Trophoblast cell (in vitro differentiated cells and primary cell): ENCODE results near the gene TNK1.

Experiments used
- DNase-seq, 2 donors: peaks; one replicate each; pipeline ENCODE4 v3.0.0-alpha.2; 2016
- H2AFZ ChIP-seq: 2 replicates; pipeline ENCODE4 v1.6.1; 2013; ENCODE audit warnings: low read length, moderate library complexity, mild to moderate bottlenecking; ENCODE audit not compliant: insufficient read depth, poor library complexity
- H2AK5ac ChIP-seq: 2 replicates; pipeline ENCODE4 v1.6.1; 2013; ENCODE audit warnings: mild to moderate bottlenecking, low read length
- H2BK120ac ChIP-seq: 2 replicates; pipeline ENCODE4 v1.6.1; 2013; ENCODE audit warnings: low read length, mild to moderate bottlenecking, moderate library complexity; ENCODE audit not compliant: insufficient read depth, poor library complexity
- H2BK12ac ChIP-seq: 2 replicates; pipeline ENCODE4 v1.6.1; 2013; ENCODE audit warnings: mild to moderate bottlenecking, low read length, moderate library complexity
- H2BK5ac ChIP-seq: 2 replicates; pipeline ENCODE4 v1.6.1; 2013; ENCODE audit warnings: low read length, low read depth, moderate library complexity, mild to moderate bottlenecking; ENCODE audit not compliant: poor library complexity
- H3K14ac ChIP-seq: 2 replicates; pipeline ENCODE4 v1.6.1; 2013; ENCODE audit warnings: mild to moderate bottlenecking, low read length
- H3K18ac ChIP-seq: 2 replicates; pipeline ENCODE4 v1.6.1; 2013; ENCODE audit warnings: mild to moderate bottlenecking, low read length
- H3K23ac ChIP-seq: 2 replicates; pipeline ENCODE4 v1.6.1; 2013; ENCODE audit warnings: low read length
- H3K27ac ChIP-seq: 2 replicates; pipeline ENCODE4 v1.5.1; 2013; ENCODE audit warnings: low read depth, mild to moderate bottlenecking, inconsistent platforms, low read length, moderate library complexity
- H3K27me3 ChIP-seq: 2 replicates; pipeline ENCODE4 v1.6.1; 2013; ENCODE audit warnings: inconsistent platforms, mild to moderate bottlenecking, low read length, moderate library complexity; ENCODE audit not compliant: insufficient read depth
- H3K36me3 ChIP-seq, 2 experiments: 1 replicate in 1 of 2; 2 replicates in 1 of 2; pipeline ENCODE4 v1.6.1; 2013; ENCODE audit warnings: low read length in 2 of 2, mild to moderate bottlenecking in 2 of 2, moderate library complexity in 1 of 2; ENCODE audit not compliant: insufficient read depth in 2 of 2, control insufficient read depth in 1 of 2
- H3K4ac ChIP-seq: 2 replicates; pipeline ENCODE4 v1.6.1; 2013; ENCODE audit warnings: low read depth, mild to moderate bottlenecking, low read length, moderate library complexity
- H3K4me1 ChIP-seq, 2 experiments: 1 replicate in 1 of 2; 2 replicates in 1 of 2; pipeline ENCODE4 v1.6.1; 2013; ENCODE audit warnings: low read length in 2 of 2, mild to moderate bottlenecking in 2 of 2, moderate library complexity in 1 of 2; ENCODE audit not compliant: insufficient read depth in 2 of 2, control insufficient read depth in 1 of 2
- H3K4me2 ChIP-seq: 2 replicates; pipeline ENCODE4 v1.6.1; 2013; ENCODE audit warnings: inconsistent platforms, mild to moderate bottlenecking, low read length, moderate library complexity
- H3K4me3 ChIP-seq: 2 replicates; pipeline ENCODE4 v1.5.1; 2013; ENCODE audit warnings: mild to moderate bottlenecking, low read depth, low read length, inconsistent platforms
- H3K79me1 ChIP-seq: one replicate; pipeline ENCODE4 v1.6.1; 2013; ENCODE audit warnings: low read length
- H3K79me2 ChIP-seq: 2 replicates; pipeline ENCODE4 v1.6.1; 2013; ENCODE audit warnings: low read length, mild to moderate bottlenecking; ENCODE audit not compliant: control insufficient read depth, insufficient read depth, poor library complexity
- H3K9ac ChIP-seq: 2 replicates; pipeline ENCODE4 v1.6.1; 2013; ENCODE audit warnings: mild to moderate bottlenecking, low read length
- H3K9me3 ChIP-seq: 2 replicates; pipeline ENCODE4 v1.6.1; 2013; ENCODE audit warnings: low read depth, mild to moderate bottlenecking, control low read depth, inconsistent platforms, low read length; ENCODE audit not compliant: insufficient read depth
- H4K12ac ChIP-seq: 2 replicates; pipeline ENCODE4 v1.6.1; 2013; ENCODE audit warnings: low read depth, mild to moderate bottlenecking, low read length, moderate library complexity
- H4K8ac ChIP-seq: 2 replicates; pipeline ENCODE4 v1.6.1; 2013; ENCODE audit warnings: low read depth, mild to moderate bottlenecking, low read length, moderate library complexity
- H4K91ac ChIP-seq: one replicate; pipeline ENCODE4 v1.6.1; 2013; ENCODE audit warnings: low read depth, mild to moderate bottlenecking, low read length, moderate library complexity
- WGBS: extraction: QIAGEN DNeasy Blood & Tissue Kit; methylation state at CpG from one replicate; pipeline ENCODE4 v1.1.7; 2013; ENCODE audit warnings: missing lambda C conversion rate; ENCODE audit not compliant: insufficient read length, insufficient coverage; ENCODE audit errors: extremely low coverage; 5-methylcytosine and 5-hydroxymethylcytosine counted together

TNK1 gene

GRCh38 chr17:7426896-7427489 is 46.1 kb downstream of the TNK1 start:
- Histone ChIP-seq H2BK12ac (no peak overlapping the region), H3K79me2 (no peaks in the 10 kb centered on the region), H2BK5ac (no peak overlapping the region), H2BK120ac (no peak overlapping the region), H3K79me1 (no peaks in the 10 kb centered on the region), H3K9ac (no peak overlapping the region), H2AFZ (no peak overlapping the region), H3K27ac (no peak overlapping the region), H4K8ac (no peak overlapping the region), H3K9me3 (peaks cover 4% of the 10 kb centered on the region), H3K4me3 (no peak overlapping the region), H4K12ac (no peak overlapping the region), H3K4me1 (no peaks in the 10 kb centered on the region), H3K27me3 (no peaks in the 10 kb centered on the region), H3K14ac (no peak overlapping the region), H3K18ac (no peak overlapping the region), H2AK5ac (no peak overlapping the region), H3K23ac (no peak overlapping the region), H3K4ac (no peak overlapping the region), H3K36me3 (no peaks in the 10 kb centered on the region), H4K91ac (no peak overlapping the region), H3K4me2 (no peak overlapping the region)
- DNase-seq: no peak
- WGBS: no CpG with 5 or more reads among the region's 29 CpGs

DNA sequence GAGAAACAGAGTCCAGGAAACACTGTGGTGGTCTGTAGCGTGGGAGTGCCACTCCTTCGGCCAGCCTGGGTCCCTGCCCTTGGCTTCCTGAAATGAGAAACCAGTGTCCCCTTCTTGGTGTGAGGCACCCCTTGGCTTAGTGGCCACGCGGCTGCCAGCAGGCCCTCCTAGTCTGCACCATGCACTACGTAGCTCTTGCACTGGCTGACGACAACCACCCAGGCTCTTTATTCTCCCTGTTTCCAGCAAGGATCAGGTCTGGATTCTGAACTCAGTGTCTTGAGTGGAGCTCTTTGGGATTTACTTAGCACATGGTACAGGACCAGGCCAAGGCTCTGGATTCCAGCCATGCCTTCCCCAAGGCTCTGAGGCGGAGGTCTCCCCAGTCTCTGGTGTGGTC is 46.7 kb downstream of the TNK1 start:
- no peak for DNase-seq
- Histone ChIP-seq H4K12ac (no peak overlapping the region), H4K91ac (no peak overlapping the region)

GRCh38 chr17:7428557-7428956 is 47.7 kb downstream of the TNK1 start, which contains the start of gene SPEM3:
SPEM3 (plus strand) TSS chr17:7428857; CDS start chr17:7428903, 46 bp downstream.
- Histone ChIP-seq H3K9me3 (peaks cover 7% of the 10 kb centered on the region), H3K4me2 (no peak within 1 kb of the TSS), H3K23ac (no peak within 1 kb of the TSS), H2AK5ac (no peak within 1 kb of the TSS), H3K18ac (no peak within 1 kb of the TSS), H3K4me3 (no peak within 1 kb of the TSS), H2BK12ac (no peak within 1 kb of the TSS), H2BK120ac (no peak within 1 kb of the TSS), H3K79me2 (no peaks in the 10 kb centered on the region), H3K4ac (no peak within 1 kb of the TSS), H3K27me3 (no peaks in the 10 kb centered on the region), H3K79me1 (no peaks in the 10 kb centered on the region), H3K4me1 (no peaks in the 10 kb centered on the region), H2AFZ (no peak within 1 kb of the TSS), H3K27ac (no peak within 1 kb of the TSS), H3K9ac (no peak within 1 kb of the TSS), H4K8ac (no peak within 1 kb of the TSS), H3K36me3 (no peaks in the 10 kb centered on the region), H2BK5ac (no peak within 1 kb of the TSS), H4K12ac (no peak within 1 kb of the TSS), H3K14ac (no peak within 1 kb of the TSS), H4K91ac (no peak within 1 kb of the TSS)
- no peak for DNase-seq
- no CpG with 5 or more reads among the region's 5 CpGs for WGBS

More for the DNA sequence above, 46.7 kb downstream of the TNK1 start:
- Histone ChIP-seq H3K9ac (no peak overlapping the region), H3K27me3 (no peaks in the 10 kb centered on the region), H3K79me1 (no peaks in the 10 kb centered on the region), H2BK5ac (no peak overlapping the region), H3K9me3 (peaks cover 7% of the 10 kb centered on the region), H2BK120ac (no peak overlapping the region), H2AK5ac (no peak overlapping the region), H3K4me2 (no peak overlapping the region), H3K23ac (no peak overlapping the region), H3K79me2 (no peaks in the 10 kb centered on the region), H3K27ac (no peak overlapping the region), H3K36me3 (no peaks in the 10 kb centered on the region), H3K18ac (no peak overlapping the region), H3K4me3 (no peak overlapping the region), H3K14ac (no peak overlapping the region), H3K4me1 (no peaks in the 10 kb centered on the region), H2AFZ (no peak overlapping the region), H3K4ac (no peak overlapping the region), H2BK12ac (no peak overlapping the region), H4K8ac (no peak overlapping the region)
- WGBS: no CpG with 5 or more reads among the region's 7 CpGs

GRCh38 chr17:7429722-7430121 is 48.8 kb downstream of the TNK1 start:
- Histone ChIP-seq H2BK120ac (no peak overlapping the region), H2BK12ac (no peak overlapping the region), H4K8ac (no peak overlapping the region)

More at GRCh38 chr17:7429722-7430121, 48.8 kb downstream of the TNK1 start:
- Histone ChIP-seq H3K79me2 (no peaks in the 10 kb centered on the region), H3K4me1 (no peaks in the 10 kb centered on the region), H3K27ac (no peak overlapping the region), H3K4ac (no peak overlapping the region), H3K14ac (no peak overlapping the region), H3K23ac (no peak overlapping the region), H3K36me3 (no peaks in the 10 kb centered on the region), H2BK5ac (no peak overlapping the region), H3K27me3 (no peaks in the 10 kb centered on the region), H3K4me3 (no peak overlapping the region), H4K91ac (no peak overlapping the region), H3K9ac (no peak overlapping the region), H2AK5ac (no peak overlapping the region), H2AFZ (no peak overlapping the region), H3K4me2 (no peak overlapping the region), H3K18ac (no peak overlapping the region), H4K12ac (no peak overlapping the region), H3K9me3 (peaks cover 7% of the 10 kb centered on the region), H3K79me1 (no peaks in the 10 kb centered on the region)
- DNase-seq: no peak
- WGBS: no CpG with 5 or more reads among the region's 10 CpGs
